Type B pancreatic cell (in vitro differentiated cells): ENCODE results near the gene SAC3D1. TPM values are rescaled to one million over a fixed set of nuclear protein-coding genes. Genes with fewer than 3 reads are reported as not detected.

Experiments
- DNase-seq: peaks from one replicate; pipeline ENCODE4 v3.0.0; 2021; ENCODE audit warnings: mixed read lengths; ENCODE audit not compliant: unreplicated experiment; ENCODE audit errors: extremely low spot score
- H3K27ac Mint-ChIP-seq: 2 replicates; pipeline ENCODE4 v1.8.0; 2021; ENCODE audit warnings: mild to moderate bottlenecking, mixed read lengths
- H3K27me3 Mint-ChIP-seq: 2 replicates; pipeline ENCODE4 v1.8.0; 2021; ENCODE audit warnings: mixed read lengths
- H3K36me3 Mint-ChIP-seq: 2 replicates; pipeline ENCODE4 v1.8.0; 2021; ENCODE audit warnings: mixed read lengths
- H3K4me1 Mint-ChIP-seq: one replicate; pipeline ENCODE4 v1.8.0; 2021; ENCODE audit warnings: mixed read lengths; ENCODE audit not compliant: unreplicated experiment
- H3K4me3 Mint-ChIP-seq: 2 replicates; pipeline ENCODE4 v1.8.0; 2021; ENCODE audit warnings: mild to moderate bottlenecking, mixed read lengths
- H3K9me3 Mint-ChIP-seq: 2 replicates; pipeline ENCODE4 v1.8.0; 2021; ENCODE audit warnings: mixed read lengths
- CTCF ChIP-seq: fragments of 200-600 bp; sonication (generic); conservative IDR thresholded peaks from 2 replicates; pipeline ENCODE4 v1.5.0; 2021; ENCODE audit warnings: antibody characterized with exemption, mild to moderate bottlenecking
- total RNA-seq: library from RNA; stranded (reverse); gene quantifications from 2 replicates; pipeline ENCODE4 v1.2.1, GENCODE V29; 2021; ENCODE audit warnings: low replicate concordance

The SAC3D1 gene
- total RNA-seq, 1 donor from 2014 or later, result 21.9 TPM

DNA sequence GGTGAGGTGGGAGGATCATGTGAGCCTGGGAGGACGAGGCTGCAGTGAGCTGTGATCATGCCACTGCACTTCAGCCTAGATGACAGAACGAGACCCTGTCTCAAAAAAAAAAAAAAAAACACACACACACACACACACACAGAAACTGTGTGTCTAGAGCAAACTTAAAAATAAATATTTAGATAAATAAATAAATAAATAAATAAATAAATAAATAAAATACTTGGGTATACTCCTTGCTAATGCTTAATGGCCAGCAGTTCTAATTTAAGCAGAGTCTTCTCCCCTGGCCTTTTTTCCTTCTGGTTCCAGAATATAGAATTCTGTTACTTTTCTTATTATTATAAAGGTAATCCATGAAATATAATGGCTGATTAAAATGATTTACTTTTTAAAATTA, 32.1 kb upstream of the SAC3D1 start:
- no peaks in the 10 kb centered on the region for H3K9me3 Mint-ChIP-seq
- no peak for TF ChIP-seq CTCF
- peaks cover 6% of the 10 kb centered on the region for H3K4me1 Mint-ChIP-seq
- no peak for DNase-seq
- no peak overlapping the region for H3K4me3 Mint-ChIP-seq
- H3K36me3 Mint-ChIP-seq, result no peaks in the 10 kb centered on the region
- no peaks in the 10 kb centered on the region for H3K27me3 Mint-ChIP-seq
- H3K27ac Mint-ChIP-seq, result no peak overlapping the region

- peaks cover 14% of the 10 kb centered on the region for H3K4me1 Mint-ChIP-seq
- DNase-seq, result peak; percentile 88
- H3K4me3 Mint-ChIP-seq, result peak overlapping the region; percentile 94
- H3K27me3 Mint-ChIP-seq, result no peaks in the 10 kb centered on the region
- peaks cover 14% of the 10 kb centered on the region for H3K36me3 Mint-ChIP-seq
- H3K9me3 Mint-ChIP-seq, result no peaks in the 10 kb centered on the region
- H3K27ac Mint-ChIP-seq, result peak overlapping the region; percentile 96
- peak; percentile 77 for TF ChIP-seq CTCF
Observed at GRCh38 chr11:65013130-65013887, 27.7 kb upstream of the SAC3D1 start.

DNA sequence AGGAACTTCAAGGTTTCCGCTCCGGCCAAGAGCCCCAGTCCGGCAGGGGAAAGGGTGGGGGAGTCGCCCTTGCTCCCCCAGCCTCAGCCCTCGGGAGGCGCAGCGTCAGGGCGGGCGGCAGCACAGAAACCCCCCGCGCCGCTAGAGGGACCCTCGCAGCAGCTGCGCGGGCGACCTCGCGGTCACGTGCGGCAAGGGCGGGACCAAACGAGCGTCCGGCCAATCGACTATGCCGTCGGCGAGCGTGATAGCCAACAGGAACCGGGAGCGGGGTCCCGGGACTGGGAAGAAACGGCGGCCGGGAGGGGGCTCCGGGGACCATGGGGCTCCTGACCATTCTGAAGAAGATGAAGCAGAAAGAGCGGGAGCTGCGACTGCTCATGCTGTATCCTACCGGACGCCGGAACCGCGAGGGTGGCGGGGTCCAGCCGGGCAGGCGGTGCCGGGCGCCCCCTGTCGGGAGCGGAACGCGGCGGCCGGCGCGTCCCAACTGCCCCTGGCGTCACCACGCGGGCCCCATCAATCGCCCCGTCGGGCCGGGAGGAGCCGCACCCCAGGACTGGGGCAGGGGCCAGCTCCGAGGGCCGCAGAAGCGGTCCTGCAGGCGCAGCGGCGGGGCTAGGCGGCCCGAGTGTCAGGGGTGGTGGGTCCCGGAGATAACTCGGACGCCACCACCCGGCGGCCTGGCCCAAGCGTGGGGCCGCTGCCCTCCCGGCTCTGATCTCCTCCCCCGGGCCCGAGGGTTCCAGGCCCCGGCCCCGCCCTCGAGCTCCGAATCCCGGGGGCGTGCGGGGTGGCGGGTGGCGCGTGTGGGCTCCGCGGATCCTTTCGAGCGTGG, 26.9 kb upstream of the SAC3D1 start, which contains the start of gene ARL2:
TSS of gene ARL2 (plus strand) at position 273 of the 838 bp plus-strand sequence. CDS start at position 321, 48 bp downstream.
- Mint-ChIP-seq H3K4me1 (peaks cover 14% of the 10 kb centered on the region), H3K4me3 (peak within 1 kb of the TSS; percentile 94), H3K27ac (peak within 1 kb of the TSS; percentile 96), H3K27me3 (no peaks in the 10 kb centered on the region), H3K9me3 (no peaks in the 10 kb centered on the region), H3K36me3 (peaks cover 14% of the 10 kb centered on the region)
- peak; percentile 83 for TF ChIP-seq CTCF
- peak; percentile 94 for DNase-seq

DNA sequence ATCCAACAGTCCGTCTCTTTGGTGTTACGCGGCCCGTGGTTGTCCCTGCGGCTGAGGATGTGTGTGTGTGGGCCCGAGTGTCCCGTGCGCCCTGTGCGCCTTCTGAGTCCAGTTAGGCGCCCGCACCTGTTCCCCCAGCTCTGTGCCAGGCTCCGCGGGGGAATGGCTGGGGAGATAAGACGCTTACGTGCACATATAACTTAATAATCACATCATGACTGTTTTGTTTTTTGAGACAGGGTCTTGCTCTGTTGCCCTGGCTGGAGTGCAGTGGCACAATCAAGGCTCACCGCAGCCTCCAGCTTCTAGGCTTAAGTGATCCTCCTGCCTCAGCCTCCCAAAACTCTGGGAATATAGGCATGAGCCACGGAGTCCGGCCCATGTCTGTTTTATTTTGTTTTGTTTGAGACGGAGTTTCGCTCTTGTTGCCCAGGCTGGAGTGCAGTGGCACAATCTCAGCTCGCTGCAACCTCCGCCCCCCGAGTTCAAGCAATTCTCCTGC, 26.2 kb upstream of the SAC3D1 start:
- H3K36me3 Mint-ChIP-seq, result peaks cover 14% of the 10 kb centered on the region
- peak overlapping the region; percentile 89 for H3K4me3 Mint-ChIP-seq
- TF ChIP-seq CTCF, result no peak
- no peaks in the 10 kb centered on the region for H3K27me3 Mint-ChIP-seq
- DNase-seq, result no peak
- H3K4me1 Mint-ChIP-seq, result peaks cover 14% of the 10 kb centered on the region
- H3K9me3 Mint-ChIP-seq, result no peaks in the 10 kb centered on the region
- H3K27ac Mint-ChIP-seq, result peak overlapping the region; percentile 86

- Mint-ChIP-seq H3K4me3 (no peak overlapping the region), H3K9me3 (no peaks in the 10 kb centered on the region), H3K4me1 (peaks cover 14% of the 10 kb centered on the region), H3K27me3 (no peaks in the 10 kb centered on the region), H3K27ac (no peak overlapping the region), H3K36me3 (peaks cover 14% of the 10 kb centered on the region)
- DNase-seq, result no peak
- no peak for TF ChIP-seq CTCF
Observed at GRCh38 chr11:65016705-65017104, 24.3 kb upstream of the SAC3D1 start.
